A673 (cell line): ENCODE data around the gene MYO7A. TPM values are rescaled to one million over a fixed set of nuclear protein-coding genes. Genes with fewer than 3 reads are reported as not detected.

Experiments
- BruUV-seq: library from RNA; stranded (reverse); fragments of 400-500 nt; replicated peaks from 2 replicates; lab custom pipeline; 2021; lab: Mats Ljungman, UMichigan
- CTCF ChIA-PET: fragments of 300-600 bp; sonication (Branson Sonifier 250); formaldehyde crosslinking; loops from one replicate; lab custom pipeline; 2022; ENCODE audit warnings: antibody characterized with exemption; lab: Charles Lee
- POLR2A ChIA-PET: fragments of 300-600 bp; sonication (Branson Sonifier 250); formaldehyde crosslinking; loops from one replicate; lab custom pipeline; 2022; ENCODE audit warnings: antibody characterized with exemption; ENCODE audit not compliant: low non-redundant PET; lab: Charles Lee
- DNase-seq: peaks from one replicate; pipeline ENCODE4 v3.0.0-alpha.2; 2015; ENCODE audit warnings: low spot score
- H3K27ac ChIP-seq: fragments of 200-600 bp; sonication (generic); 2 replicates; pipeline ENCODE4 v1.5.1; 2016; ENCODE audit warnings: mixed run types, low read depth, mild to moderate bottlenecking, mixed read lengths, antibody characterized with exemption, low read length; ENCODE audit not compliant: poor library complexity, severe bottlenecking
- H3K27me3 ChIP-seq: fragments of 200-600 bp; sonication (generic); replicated peaks from 2 replicates; pipeline ENCODE4 v1.6.1; 2017; ENCODE audit warnings: mixed run types, low read depth, mild to moderate bottlenecking, mixed read lengths, antibody characterized with exemption, low read length; ENCODE audit not compliant: insufficient read depth, poor library complexity
- H3K36me3 ChIP-seq: fragments of 200-600 bp; sonication (generic); 2 replicates; pipeline ENCODE4 v1.6.1; 2016; ENCODE audit warnings: mixed run types, mild to moderate bottlenecking, mixed read lengths, antibody characterized with exemption, low read length; ENCODE audit not compliant: insufficient read depth, poor library complexity, severe bottlenecking
- H3K4me1 ChIP-seq: fragments of 200-600 bp; sonication (generic); 2 replicates; pipeline ENCODE4 v1.6.1; 2017; ENCODE audit warnings: mixed run types, mild to moderate bottlenecking, mixed read lengths, antibody characterized with exemption, low read length; ENCODE audit not compliant: insufficient read depth, poor library complexity, severe bottlenecking
- H3K4me3 ChIP-seq: fragments of 200-600 bp; sonication (generic); 2 replicates; pipeline ENCODE4 v1.5.1; 2016; ENCODE audit warnings: low read depth, mixed run types, mild to moderate bottlenecking, mixed read lengths, low read length; ENCODE audit not compliant: poor library complexity, severe bottlenecking
- H3K9me3 ChIP-seq: fragments of 200-600 bp; sonication (generic); 2 replicates; pipeline ENCODE4 v1.6.1; 2016; ENCODE audit warnings: mixed run types, low read depth, mild to moderate bottlenecking, mixed read lengths, antibody characterized with exemption, low read length; ENCODE audit not compliant: poor library complexity, severe bottlenecking
- EZH2 ChIP-seq: fragments of 200-600 bp; sonication (generic); IDR thresholded peaks from 2 replicates; pipeline ENCODE4 v1.6.1; 2017; ENCODE audit warnings: borderline replicate concordance, low read depth, mild to moderate bottlenecking, mixed read lengths, antibody characterized with exemption, low read length; ENCODE audit not compliant: poor library complexity, severe bottlenecking
- intact Hi-C: fragments of 100-400 bp; cut with micrococcal nuclease; formaldehyde crosslinking; loops from one replicate; pipeline ENCODE4 v1.10.0; 2022; ENCODE audit not compliant: unreplicated experiment
- total RNA-seq: library from RNA; stranded (reverse); gene quantifications from 2 replicates; pipeline ENCODE4 v1.2.3, GENCODE V29; 2021
- TF ChIP-seq, protein P1 (sequence below): fragments of 300-800, 200-600 bp; sonication (generic); conservative IDR thresholded peaks from 2 replicates; pipeline ENCODE4 v1.5.1; 2017; ENCODE audit warnings: low read depth, mild to moderate bottlenecking, antibody characterized with exemption, low read length, moderate library complexity, mixed read lengths

MYO7A gene
- total RNA-seq, 1 experiment from 2014 or later, result not detected

DNA sequence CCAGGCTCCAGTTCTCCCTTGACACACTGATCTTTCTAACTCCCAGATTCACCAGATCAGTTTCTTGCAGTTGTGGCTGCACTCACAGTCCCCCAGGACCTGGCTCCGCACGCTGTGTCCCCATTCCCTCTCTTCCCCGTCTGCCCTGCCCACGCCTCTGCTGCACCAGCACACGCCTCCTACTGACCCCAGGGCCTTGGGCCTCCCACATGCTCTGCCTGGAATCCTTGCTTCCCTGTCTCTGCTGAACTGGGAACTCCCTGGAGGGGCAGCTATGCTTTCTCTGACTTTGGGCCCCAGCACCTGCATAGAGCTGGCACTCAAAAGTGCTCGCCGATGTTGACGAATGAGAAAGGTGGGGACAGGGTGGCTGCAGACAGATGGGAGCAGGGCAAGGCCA lies 68.9 kb downstream of the MYO7A start:
- no peaks in the 10 kb centered on the region for H3K36me3 ChIP-seq
- DNase-seq, result no peak
- POLR2A ChIA-PET, result no interaction called here
- H3K27me3 ChIP-seq, result no peaks in the 10 kb centered on the region
- no peak overlapping the region for H3K4me3 ChIP-seq
- no TSS peak for BruUV-seq
- CTCF ChIA-PET, result no interaction called here
- no peaks in the 10 kb centered on the region for H3K4me1 ChIP-seq
- intact Hi-C loops, result no loop called here
- TF ChIP-seq, protein P1, sequence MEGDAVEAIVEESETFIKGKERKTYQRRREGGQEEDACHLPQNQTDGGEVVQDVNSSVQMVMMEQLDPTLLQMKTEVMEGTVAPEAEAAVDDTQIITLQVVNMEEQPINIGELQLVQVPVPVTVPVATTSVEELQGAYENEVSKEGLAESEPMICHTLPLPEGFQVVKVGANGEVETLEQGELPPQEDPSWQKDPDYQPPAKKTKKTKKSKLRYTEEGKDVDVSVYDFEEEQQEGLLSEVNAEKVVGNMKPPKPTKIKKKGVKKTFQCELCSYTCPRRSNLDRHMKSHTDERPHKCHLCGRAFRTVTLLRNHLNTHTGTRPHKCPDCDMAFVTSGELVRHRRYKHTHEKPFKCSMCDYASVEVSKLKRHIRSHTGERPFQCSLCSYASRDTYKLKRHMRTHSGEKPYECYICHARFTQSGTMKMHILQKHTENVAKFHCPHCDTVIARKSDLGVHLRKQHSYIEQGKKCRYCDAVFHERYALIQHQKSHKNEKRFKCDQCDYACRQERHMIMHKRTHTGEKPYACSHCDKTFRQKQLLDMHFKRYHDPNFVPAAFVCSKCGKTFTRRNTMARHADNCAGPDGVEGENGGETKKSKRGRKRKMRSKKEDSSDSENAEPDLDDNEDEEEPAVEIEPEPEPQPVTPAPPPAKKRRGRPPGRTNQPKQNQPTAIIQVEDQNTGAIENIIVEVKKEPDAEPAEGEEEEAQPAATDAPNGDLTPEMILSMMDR, result no peak
- no peak for TF ChIP-seq EZH2
- H3K9me3 ChIP-seq, result no peaks in the 10 kb centered on the region
- H3K27ac ChIP-seq, result no peak overlapping the region

DNA sequence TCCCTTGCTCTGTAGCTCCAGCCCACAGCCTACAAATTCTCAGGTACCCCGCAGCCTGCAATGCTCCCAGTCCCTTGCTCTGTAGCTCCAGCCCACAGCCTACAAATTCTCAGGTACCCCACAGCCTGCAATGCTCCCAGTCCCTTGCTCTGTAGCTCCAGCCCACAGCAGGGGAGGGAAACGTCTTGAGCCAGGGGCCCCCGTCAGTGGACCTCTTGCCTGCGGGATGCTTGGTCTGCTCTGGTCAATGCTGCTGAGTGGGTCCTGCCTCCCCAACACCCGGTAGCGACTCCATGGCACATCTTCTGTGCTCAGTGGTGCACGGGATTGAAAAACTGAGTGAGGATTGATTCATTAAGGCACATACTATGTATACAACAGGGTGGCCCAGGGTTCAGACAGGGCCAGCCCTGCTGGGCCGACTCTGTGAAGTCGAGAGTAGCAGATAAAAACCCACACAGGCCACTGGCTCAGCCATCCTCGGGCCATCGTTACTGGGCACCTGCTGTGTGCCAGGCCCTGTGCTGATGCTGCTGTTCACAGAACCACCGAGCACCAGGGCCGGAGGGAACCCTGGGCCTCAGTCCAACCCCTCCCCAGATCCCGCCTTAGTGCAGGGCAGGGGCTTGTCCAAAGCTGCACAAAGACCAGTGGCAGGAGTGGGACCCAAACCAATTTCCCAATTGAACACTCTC lies 69.7 kb downstream of the MYO7A start:
- no peaks in the 10 kb centered on the region for H3K36me3 ChIP-seq
- intact Hi-C loops, result no loop called here
- DNase-seq, result no peak
- H3K27ac ChIP-seq, result no peak overlapping the region
- no TSS peak for BruUV-seq
- TF ChIP-seq, protein P1, result no peak
- no peak for TF ChIP-seq EZH2
- no peaks in the 10 kb centered on the region for H3K9me3 ChIP-seq
- POLR2A ChIA-PET, result no interaction called here
- CTCF ChIA-PET, result interaction anchor here (0.5 kb wide), 1 partner anchor 672 kb away, joined by 3 read pairs; no protein-coding TSS in a partner anchor
- no peak overlapping the region for H3K4me3 ChIP-seq
- no peaks in the 10 kb centered on the region for H3K4me1 ChIP-seq
- H3K27me3 ChIP-seq, result no peaks in the 10 kb centered on the region

DNA sequence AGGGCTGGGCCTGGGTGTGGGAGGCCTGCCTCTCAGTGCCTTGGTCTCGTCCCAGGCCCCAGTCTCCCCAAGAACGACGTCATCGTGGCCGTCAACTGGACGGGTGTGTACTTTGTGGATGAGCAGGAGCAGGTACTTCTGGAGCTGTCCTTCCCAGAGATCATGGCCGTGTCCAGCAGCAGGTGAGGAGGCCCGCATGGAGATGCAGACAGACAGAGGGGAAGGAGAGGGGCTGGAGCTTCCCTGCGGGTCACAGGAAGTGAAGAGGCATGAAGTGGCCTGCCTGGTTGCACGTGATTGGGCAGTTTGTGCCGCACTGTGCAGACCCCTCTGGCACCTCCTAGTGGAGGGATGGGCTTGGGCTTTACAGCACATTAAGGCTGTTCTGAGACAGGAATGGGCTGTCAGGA lies 70.4 kb downstream of the MYO7A start:
- intact Hi-C loops, result no loop called here
- CTCF ChIA-PET, result interaction anchor here (0.5 to 0.7 kb wide), 2 partner anchors 213 to 672 kb away, joined by 3 read pairs; no protein-coding TSS in a partner anchor
- Histone ChIP-seq H3K9me3 (no peaks in the 10 kb centered on the region), H3K27me3 (no peaks in the 10 kb centered on the region), H3K4me3 (no peak overlapping the region), H3K4me1 (no peaks in the 10 kb centered on the region), H3K36me3 (no peaks in the 10 kb centered on the region), H3K27ac (no peak overlapping the region)
- POLR2A ChIA-PET, result no interaction called here
- TF ChIP-seq EZH2, result no peak
- TF ChIP-seq, protein P1, result peak; percentile 67
- peak; percentile 59 for DNase-seq
- BruUV-seq, result no TSS peak
